ENCODE results near the gene RAD21L1. TPM values are rescaled to one million over a fixed set of nuclear protein-coding genes. Genes with fewer than 3 reads are reported as not detected.
A peak's percentile ranks its signal among the peaks of the same experiment; 100 is the strongest.

RAD21L1 gene
- total RNA-seq, result not detected

DNA sequence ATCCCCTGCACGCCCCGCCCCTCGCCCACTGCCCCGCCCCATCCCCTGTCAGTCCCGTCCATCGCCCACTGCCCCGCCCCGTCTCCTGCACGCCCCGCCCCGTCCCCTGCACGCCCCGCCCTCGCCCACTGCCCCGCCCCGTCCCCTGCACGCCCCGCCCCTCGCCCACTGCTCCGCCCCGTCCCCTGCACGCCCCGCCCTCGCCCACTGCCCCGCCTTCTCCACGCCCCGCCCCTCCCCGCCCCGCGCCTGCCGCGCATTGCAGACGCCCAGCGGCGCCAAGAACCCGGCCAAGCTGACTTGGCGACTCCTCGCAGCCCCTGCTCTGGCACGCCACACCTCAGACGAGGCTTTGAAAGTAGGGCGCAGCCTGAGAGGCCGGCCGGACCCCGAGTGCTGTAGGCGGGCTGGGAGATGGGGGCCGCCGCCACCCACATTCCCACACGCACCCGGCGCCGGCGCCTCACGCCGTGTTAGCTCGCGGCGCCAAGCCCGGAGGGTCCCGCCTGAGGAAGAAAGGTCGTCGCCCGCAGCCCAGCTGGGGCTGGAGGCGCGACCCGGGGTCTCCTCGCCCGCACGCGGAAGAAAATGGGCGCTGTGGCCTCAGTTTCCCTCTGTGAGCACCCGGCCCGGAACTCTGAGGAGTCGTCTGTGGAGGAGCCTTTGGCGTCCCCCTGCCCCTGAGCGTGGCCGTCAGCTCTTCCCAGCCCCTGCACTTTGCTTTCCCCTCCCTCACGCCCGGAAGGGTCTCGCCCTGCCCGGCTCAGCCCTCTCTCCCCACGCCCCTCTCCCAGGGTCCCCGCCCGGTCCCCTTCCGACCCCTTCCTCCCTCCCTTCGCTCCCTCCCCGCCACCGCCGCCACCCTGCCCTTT lies at the start of gene RAD21L1:
TSS of gene RAD21L1 (plus strand) at position 262 of the 872 bp plus-strand sequence. CDS start 2,410 bp downstream, outside the sequence.
- peak; percentile 83 for ATAC-seq (replicated peaks)
- Mint-ChIP-seq H3K36me3 (ENCODE audit: low read depth) (no peaks in the 10 kb centered on the region), H3K4me1 (no peaks in the 10 kb centered on the region), H3K9me3 (no peaks in the 10 kb centered on the region), H3K27me3 (peaks cover 15% of the 10 kb centered on the region), H3K4me3 (peak within 1 kb of the TSS; percentile 74), H3K27ac (no peak within 1 kb of the TSS)

DNA sequence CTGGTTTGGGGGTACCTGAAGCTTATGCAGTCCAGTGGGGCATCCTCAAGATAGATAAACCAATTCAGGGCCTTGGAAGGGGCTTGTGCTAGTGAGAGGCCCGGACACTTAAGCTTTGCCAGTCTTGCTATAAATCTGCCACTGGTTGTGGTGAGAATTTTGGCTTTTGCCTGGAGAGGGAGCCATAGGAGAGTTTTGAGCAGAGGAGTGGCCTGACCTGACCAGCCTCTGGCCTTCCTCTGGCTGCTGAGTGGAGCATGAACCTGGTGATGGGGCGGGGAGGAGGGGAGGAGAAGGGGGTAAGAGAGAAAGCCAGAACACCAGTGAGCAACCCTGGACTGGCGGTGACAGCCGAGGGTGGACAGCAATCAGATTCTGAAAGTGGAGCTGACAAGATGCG lies 48.2 kb upstream of the RAD21L1 start:
- H3K9me3 Mint-ChIP-seq, result no peaks in the 10 kb centered on the region
- H3K27me3 Mint-ChIP-seq, result peaks cover 4% of the 10 kb centered on the region
- peak overlapping the region; percentile 10 for H3K27ac Mint-ChIP-seq
- peaks cover 30% of the 10 kb centered on the region for H3K36me3 Mint-ChIP-seq (ENCODE audit: low read depth)
- no peak for ATAC-seq (replicated peaks)
- no peaks in the 10 kb centered on the region for H3K4me1 Mint-ChIP-seq
- H3K4me3 Mint-ChIP-seq, result no peak overlapping the region

DNA sequence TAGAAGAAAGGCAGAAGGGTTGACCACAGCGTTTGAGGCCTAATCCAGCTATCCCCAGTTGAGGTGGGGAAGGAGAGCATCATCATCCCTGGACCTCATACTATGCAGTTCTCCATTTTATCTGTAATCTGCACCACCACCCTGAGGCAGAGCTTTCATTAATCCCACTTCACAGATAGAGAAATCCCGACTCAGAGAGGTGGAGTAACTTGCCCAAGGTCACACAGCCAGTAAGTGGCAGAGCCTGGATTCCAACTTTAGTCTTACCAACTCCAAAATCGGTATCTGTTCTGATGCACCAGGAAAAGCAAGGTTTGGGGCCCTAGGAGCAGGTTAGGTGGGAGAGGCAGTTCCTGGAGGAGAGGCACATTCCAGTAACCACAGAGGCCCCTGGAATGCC lies 47.7 kb upstream of the RAD21L1 start:
- H3K4me3 Mint-ChIP-seq, result no peak overlapping the region
- H3K4me1 Mint-ChIP-seq, result no peaks in the 10 kb centered on the region

DNA sequence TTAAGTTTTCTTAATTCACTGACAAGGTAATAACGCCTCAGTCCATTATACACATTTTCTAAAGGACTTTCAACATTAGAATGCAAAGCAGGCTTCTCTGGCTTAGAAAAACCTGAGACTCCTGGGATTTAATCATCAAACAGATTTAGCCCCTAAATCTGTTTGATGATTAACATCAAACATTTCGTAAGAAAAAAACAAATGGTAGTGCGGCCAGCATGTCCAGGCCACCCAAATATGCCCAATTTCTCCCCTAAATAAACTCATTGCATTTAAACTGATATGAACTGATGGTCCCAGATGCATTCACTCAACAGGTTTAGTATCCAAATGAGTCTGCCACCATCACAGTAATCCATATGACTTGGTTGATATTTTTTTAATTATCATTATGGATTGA lies 47.2 kb upstream of the RAD21L1 start:
- H3K27ac Mint-ChIP-seq, result no peak overlapping the region
- H3K27me3 Mint-ChIP-seq, result peaks cover 11% of the 10 kb centered on the region
- no peak for ATAC-seq (replicated peaks)
- no peak overlapping the region for H3K4me3 Mint-ChIP-seq
- H3K4me1 Mint-ChIP-seq, result no peaks in the 10 kb centered on the region
- no peaks in the 10 kb centered on the region for H3K9me3 Mint-ChIP-seq
- peaks cover 23% of the 10 kb centered on the region for H3K36me3 Mint-ChIP-seq (ENCODE audit: low read depth)

More for the DNA sequence above, 47.7 kb upstream of the RAD21L1 start:
- no peaks in the 10 kb centered on the region for H3K9me3 Mint-ChIP-seq
- peaks cover 7% of the 10 kb centered on the region for H3K27me3 Mint-ChIP-seq
- peaks cover 26% of the 10 kb centered on the region for H3K36me3 Mint-ChIP-seq (ENCODE audit: low read depth)
- H3K27ac Mint-ChIP-seq, result no peak overlapping the region
- no peak for ATAC-seq (replicated peaks)

DNA sequence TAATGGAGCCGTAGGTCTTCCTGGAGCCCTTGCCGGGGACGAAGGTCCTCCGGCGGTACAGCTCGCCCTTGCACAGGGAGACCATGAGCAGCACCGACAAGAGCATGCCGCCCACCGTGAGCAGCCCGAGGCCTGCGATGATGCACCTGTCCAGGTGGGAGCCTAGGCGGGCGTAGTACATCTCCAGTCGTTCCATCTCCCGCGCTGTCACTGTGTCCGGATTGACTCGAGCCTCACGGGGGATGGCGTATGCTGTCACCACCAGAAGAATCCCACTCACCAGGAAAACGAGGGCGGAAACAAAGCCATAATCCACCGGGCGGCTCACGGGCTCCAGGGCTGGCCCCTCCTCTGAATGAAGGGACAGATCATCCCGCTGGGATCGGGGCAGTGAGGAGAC lies 44.9 kb upstream of the RAD21L1 start:
- H3K36me3 Mint-ChIP-seq (ENCODE audit: low read depth), result peaks cover 12% of the 10 kb centered on the region
- peaks cover 4% of the 10 kb centered on the region for H3K4me1 Mint-ChIP-seq
- no peaks in the 10 kb centered on the region for H3K9me3 Mint-ChIP-seq
- H3K4me3 Mint-ChIP-seq, result no peak overlapping the region
- H3K27me3 Mint-ChIP-seq, result peaks cover 18% of the 10 kb centered on the region
- no peak overlapping the region for H3K27ac Mint-ChIP-seq
- ATAC-seq (replicated peaks), result no peak

DNA sequence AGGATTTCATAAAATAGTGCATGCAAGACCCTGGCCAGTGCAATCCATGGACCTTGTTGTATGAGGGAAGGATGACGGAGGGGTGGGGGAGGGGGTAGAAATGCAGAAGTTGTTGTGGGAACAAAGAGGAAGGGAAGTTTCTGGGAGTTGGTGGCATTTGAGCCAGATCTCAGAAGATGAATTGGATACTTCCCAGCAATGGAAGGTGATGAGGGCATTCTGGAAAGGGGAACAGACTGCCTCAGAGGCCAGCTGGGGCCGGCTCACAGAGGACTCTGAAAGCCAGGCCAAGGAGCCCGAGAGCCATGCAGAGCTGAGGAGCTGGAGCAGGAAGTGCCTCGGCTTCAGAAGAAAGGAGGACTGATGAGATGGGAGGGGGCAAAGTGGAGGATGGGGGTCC lies 43.7 kb upstream of the RAD21L1 start:
- H3K27ac Mint-ChIP-seq, result no peak overlapping the region
- no peaks in the 10 kb centered on the region for H3K9me3 Mint-ChIP-seq
- no peak for ATAC-seq (replicated peaks)
- H3K27me3 Mint-ChIP-seq, result peaks cover 18% of the 10 kb centered on the region
- peaks cover 4% of the 10 kb centered on the region for H3K4me1 Mint-ChIP-seq
- peaks cover under 1% of the 10 kb centered on the region for H3K36me3 Mint-ChIP-seq (ENCODE audit: low read depth)
- no peak overlapping the region for H3K4me3 Mint-ChIP-seq

DNA sequence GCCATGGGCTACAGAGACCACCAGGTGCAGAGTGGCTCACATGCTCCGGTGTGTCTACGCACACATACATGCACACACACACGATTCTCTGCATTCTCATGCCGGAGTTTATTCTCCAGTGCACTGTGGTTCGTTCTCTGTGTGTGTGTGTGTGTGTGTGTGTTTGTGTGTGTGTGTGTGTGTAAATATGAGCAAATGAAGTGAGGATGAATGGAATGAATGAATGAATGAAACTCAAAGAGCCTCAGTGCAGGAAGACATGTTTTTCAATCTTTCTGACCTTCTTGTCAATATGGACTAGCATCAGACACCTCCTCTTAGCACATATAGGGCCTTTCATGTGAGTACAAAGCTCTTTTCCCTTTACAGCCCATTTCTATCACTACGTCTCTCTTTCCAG lies 42.7 kb upstream of the RAD21L1 start:
- H3K4me1 Mint-ChIP-seq, result peaks cover 4% of the 10 kb centered on the region
- no peaks in the 10 kb centered on the region for H3K9me3 Mint-ChIP-seq
- H3K27ac Mint-ChIP-seq, result no peak overlapping the region
- H3K27me3 Mint-ChIP-seq, result peaks cover 18% of the 10 kb centered on the region
- ATAC-seq (replicated peaks), result no peak
- H3K4me3 Mint-ChIP-seq, result no peak overlapping the region
- H3K36me3 Mint-ChIP-seq (ENCODE audit: low read depth), result no peaks in the 10 kb centered on the region

DNA sequence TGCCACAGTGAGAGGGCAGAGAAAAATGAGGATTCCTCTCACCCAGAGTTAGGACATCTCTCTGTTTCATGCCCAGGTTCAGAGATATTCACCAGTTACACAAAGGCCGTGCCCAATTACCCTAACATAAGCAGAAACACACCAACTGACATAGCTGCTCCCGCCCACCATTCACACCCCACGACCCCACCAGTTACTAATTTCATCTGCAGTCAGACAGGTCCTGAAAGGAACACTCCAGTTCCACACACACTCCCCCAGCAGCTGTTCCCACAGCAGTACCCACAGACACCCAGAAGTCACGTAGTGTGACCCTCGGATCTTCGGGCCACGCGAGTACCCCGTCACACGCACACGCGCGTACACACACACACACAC lies 41.6 kb upstream of the RAD21L1 start:
- ATAC-seq (replicated peaks), result no peak
- Mint-ChIP-seq H3K36me3 (ENCODE audit: low read depth) (no peaks in the 10 kb centered on the region), H3K9me3 (no peaks in the 10 kb centered on the region), H3K27me3 (peaks cover 18% of the 10 kb centered on the region), H3K4me3 (peak overlapping the region; percentile 74), H3K27ac (peak overlapping the region; percentile 12), H3K4me1 (peaks cover 4% of the 10 kb centered on the region)

DNA sequence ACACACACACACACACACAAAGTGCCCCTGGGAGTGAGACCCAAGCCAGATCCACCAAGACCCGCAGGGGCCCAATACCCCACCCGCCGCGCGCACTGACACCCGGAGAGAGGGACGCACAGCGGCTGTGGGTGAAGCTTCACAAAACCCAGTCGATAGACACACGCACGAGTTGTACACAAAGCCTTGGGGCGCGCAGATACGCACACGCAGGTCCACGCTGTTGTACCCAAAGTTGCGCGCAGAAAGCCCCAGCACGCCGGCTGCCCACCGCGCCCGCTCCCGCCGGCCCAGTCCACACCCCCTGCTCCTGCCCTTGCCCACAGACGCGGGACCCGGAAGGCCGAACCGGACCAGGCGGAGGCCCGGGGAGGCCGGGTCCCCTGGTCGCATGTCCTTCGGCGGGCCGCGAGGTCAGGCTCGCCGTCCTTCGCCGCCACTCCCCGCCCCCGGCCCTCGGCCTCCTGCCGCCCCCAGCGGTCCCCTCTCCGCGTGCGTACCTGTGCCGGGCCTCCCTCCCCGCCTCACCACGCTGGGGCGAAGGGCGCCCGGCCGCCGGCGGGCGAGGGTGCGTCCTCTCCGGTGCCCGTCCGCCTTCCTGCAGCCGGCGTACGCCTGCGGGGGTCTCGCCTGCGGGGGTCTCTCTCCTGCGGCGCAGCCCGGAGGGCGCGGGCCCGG lies 41.1 kb upstream of the RAD21L1 start, which contains the start of gene TMEM74B:
TSS of gene TMEM74B (minus strand) at position 344 of the 678 bp plus-strand sequence. CDS start 1,180 bp downstream, outside the sequence.
- Mint-ChIP-seq H3K9me3 (no peaks in the 10 kb centered on the region), H3K27ac (peak within 1 kb of the TSS; percentile 12), H3K4me1 (peaks cover 4% of the 10 kb centered on the region), H3K4me3 (peak within 1 kb of the TSS; percentile 74), H3K36me3 (ENCODE audit: low read depth) (no peaks in the 10 kb centered on the region), H3K27me3 (peaks cover 18% of the 10 kb centered on the region)
- ATAC-seq (replicated peaks), result peak; percentile 7

DNA sequence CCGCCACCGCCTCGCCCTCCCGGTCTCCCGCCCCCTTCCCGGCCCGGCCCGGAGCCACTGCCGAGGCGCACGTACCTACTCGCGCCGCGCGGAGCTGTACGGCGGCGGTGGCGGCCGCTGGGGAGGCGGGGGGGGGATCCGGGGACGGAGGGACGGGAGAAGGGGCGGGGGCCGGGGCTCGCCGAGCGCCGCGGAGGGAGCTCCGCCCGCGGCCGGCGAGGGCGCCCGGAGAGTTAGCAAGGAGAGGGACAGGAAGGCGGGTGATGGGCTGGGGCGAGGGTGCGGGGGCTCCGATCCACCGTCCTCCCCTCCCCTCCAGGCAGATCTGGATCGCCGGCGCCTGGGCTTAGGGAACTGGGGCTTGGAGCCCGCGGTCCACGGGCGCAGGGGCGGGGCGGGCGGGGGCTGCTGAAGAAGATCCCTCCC lies 40.5 kb upstream of the RAD21L1 start:
- Mint-ChIP-seq H3K9me3 (no peaks in the 10 kb centered on the region), H3K27ac (no peak overlapping the region), H3K4me3 (no peak overlapping the region), H3K27me3 (peaks cover 18% of the 10 kb centered on the region), H3K4me1 (peaks cover 4% of the 10 kb centered on the region), H3K36me3 (ENCODE audit: low read depth) (no peaks in the 10 kb centered on the region)
- peak; percentile 29 for ATAC-seq (replicated peaks)

DNA sequence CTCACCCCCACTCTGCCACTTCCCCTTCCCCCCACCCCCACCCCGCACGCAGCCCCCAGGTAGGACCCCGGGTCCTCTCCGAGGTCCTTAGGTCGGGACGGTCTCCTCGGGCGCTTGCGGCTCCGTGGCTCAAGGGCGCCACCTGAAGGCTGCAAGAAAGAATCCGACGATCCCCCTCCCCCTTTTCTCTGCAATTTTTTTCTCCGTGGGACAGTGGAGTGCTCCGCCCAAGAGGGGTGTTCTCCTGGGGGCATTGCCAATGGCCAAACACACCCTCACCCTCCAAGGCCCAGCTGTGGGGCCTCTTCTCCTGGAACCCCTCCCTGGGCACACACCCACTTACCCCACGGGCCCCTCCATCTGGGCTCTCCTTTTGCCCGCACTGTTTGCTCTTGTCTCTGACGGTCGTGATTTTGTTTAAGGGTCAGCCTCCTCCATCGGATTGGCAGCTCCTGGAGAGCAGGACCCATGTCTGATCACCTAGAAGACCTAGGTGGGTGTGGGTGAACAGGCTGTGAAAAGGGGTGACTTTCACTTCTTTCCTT lies 40.0 kb upstream of the RAD21L1 start:
- Mint-ChIP-seq H3K27ac (no peak overlapping the region), H3K9me3 (no peaks in the 10 kb centered on the region), H3K36me3 (ENCODE audit: low read depth) (no peaks in the 10 kb centered on the region), H3K27me3 (peaks cover 18% of the 10 kb centered on the region), H3K4me1 (peaks cover 4% of the 10 kb centered on the region), H3K4me3 (peak overlapping the region; percentile 60)
- ATAC-seq (replicated peaks), result peak; percentile 69

DNA sequence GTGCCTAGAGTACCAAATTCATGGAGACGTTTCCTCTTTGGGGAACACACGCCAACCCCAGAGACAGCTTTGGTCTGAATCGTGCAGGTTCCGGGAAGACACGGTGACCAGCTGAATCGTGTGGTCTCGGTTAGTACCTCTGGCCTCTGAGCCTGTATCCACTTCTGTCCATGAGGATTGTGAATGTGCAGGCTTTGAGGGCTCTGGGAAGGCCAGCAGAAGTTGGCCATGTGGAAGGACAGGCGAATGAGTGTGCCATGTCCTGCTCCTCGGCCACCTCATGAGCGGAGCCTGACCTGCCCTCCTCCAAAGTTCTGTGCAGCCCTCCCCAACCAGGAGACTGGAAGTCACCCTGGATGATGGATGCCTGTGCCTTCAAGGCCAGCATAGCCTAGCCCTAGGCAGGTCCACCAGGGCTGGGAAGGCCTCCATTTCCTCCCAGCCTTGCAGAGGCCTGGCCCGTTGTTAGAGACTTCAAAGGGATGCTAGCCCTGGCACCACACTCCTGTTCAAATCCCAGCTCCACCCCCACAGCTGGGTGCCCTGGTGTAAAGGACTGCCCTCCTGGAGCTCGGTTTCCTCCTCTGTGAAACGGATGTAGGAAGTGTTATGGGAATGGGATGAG lies 39.4 kb upstream of the RAD21L1 start:
- Mint-ChIP-seq H3K36me3 (ENCODE audit: low read depth) (no peaks in the 10 kb centered on the region), H3K4me3 (peak overlapping the region; percentile 60)

DNA sequence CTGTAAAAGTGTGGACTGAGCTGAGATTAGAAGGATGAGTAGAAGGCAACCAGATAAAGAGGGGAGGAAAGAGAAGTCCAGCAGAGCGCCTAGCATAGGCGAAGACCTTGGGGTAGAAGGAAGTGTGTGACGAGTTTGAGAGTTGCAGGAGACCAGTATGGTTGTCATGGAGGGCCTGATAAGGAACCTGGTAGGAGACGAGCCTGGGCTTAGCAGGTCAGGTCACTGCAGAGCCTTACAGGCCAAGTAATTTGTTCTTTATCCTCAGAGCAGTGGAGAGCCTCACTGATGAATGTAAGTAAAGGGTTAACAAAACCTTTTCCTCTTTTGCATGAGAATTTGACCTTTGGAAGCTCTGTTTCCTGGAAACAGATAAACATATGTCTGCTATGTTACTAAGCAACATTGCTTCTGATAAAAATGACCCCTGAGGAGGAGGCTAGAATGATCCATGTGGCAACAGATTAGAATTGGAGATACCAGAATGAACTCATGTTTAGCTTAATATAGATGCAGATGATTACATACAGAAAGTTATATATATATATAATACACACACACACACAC lies 38.2 kb upstream of the RAD21L1 start:
- Mint-ChIP-seq H3K4me1 (peaks cover 4% of the 10 kb centered on the region), H3K36me3 (ENCODE audit: low read depth) (no peaks in the 10 kb centered on the region), H3K4me3 (no peak overlapping the region), H3K9me3 (no peaks in the 10 kb centered on the region), H3K27me3 (peaks cover 14% of the 10 kb centered on the region), H3K27ac (no peak overlapping the region)
- no peak for ATAC-seq (replicated peaks)

More for the DNA sequence above, 39.4 kb upstream of the RAD21L1 start:
- no peaks in the 10 kb centered on the region for H3K9me3 Mint-ChIP-seq
- peaks cover 18% of the 10 kb centered on the region for H3K27me3 Mint-ChIP-seq
- ATAC-seq (replicated peaks), result no peak
- H3K4me1 Mint-ChIP-seq, result peaks cover 4% of the 10 kb centered on the region
- H3K27ac Mint-ChIP-seq, result no peak overlapping the region

DNA sequence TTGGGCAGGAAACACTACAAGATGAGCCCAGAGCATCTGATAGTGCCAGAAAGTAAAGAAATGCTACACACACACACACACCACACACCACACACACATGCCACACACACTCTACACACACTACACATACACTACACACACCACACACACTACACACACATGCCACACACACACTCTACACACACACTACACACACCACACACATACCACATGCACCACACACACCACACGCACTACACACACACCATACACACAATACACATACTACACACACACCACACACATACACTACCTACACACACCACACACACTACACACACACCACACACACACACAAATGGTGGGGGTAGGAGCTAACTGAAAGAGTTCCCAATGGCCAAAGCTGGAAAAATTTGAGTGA lies 37.5 kb upstream of the RAD21L1 start:
- no peak for ATAC-seq (replicated peaks)
- peaks cover 8% of the 10 kb centered on the region for H3K27me3 Mint-ChIP-seq
- H3K4me3 Mint-ChIP-seq, result no peak overlapping the region
- H3K36me3 Mint-ChIP-seq (ENCODE audit: low read depth), result no peaks in the 10 kb centered on the region
- H3K4me1 Mint-ChIP-seq, result peaks cover 4% of the 10 kb centered on the region
- H3K9me3 Mint-ChIP-seq, result no peaks in the 10 kb centered on the region
- H3K27ac Mint-ChIP-seq, result no peak overlapping the region
